Left forelimb (tissue), 1 donor: ENCODE measurements around the gene CD300E.
"Not testable (repeated sequence)": the region's sequence is repeated elsewhere in the genome, so short reads cannot be mapped to it uniquely, and the experiment has no call there.

Experiments
- DNase-seq: peaks from one replicate; pipeline ENCODE4 v3.0.0-alpha.2; 2018; ENCODE audit warnings: low spot score

The CD300E gene

DNA sequence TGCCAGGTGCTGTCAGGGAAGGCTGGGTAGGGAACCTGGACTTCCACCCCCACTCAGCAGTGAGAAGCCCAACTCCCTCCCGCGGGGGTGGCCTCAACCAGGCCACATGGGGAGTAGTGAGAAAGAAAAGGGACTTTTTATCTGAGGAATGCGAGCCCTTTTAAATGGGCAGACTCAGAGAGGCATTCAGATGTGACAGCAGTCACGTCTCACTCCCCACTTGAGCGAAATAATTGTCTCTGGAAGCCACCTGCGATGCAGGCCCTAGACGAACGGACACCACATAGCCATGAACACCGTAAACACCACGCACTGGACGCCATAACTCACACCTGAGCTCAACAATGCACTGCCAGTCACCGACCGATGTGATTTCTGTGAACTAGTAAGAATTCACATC lies 11.9 kb upstream of the CD300E start:
- no peak for DNase-seq

- DNase-seq: no peak
These were observed 9.8 kb upstream of the CD300E start for GRCh38 chr17:74633326-74633725.

DNA sequence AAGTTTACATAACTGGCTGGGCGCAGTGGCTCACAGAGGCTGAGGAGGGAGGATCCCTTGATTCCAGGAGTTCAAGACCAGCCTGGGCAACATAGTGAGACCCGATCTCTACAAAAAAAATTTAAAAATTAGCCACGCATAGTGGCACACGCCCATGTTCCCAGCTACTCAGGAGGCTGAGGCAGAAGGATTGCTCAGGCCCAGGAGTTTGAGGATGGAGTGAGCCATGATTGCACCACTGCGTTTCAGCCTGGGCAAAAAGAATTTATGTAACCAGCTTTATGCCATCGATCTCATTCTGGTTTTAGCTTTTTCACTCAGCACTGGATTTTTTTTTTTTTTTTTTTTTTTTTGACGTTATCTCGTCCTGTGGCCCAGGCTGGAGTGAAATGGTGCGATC lies 9.1 kb upstream of the CD300E start:
- no peak for DNase-seq

- no peak for DNase-seq
These were observed 8.2 kb upstream of the CD300E start for GRCh38 chr17:74631468-74632450.

DNA sequence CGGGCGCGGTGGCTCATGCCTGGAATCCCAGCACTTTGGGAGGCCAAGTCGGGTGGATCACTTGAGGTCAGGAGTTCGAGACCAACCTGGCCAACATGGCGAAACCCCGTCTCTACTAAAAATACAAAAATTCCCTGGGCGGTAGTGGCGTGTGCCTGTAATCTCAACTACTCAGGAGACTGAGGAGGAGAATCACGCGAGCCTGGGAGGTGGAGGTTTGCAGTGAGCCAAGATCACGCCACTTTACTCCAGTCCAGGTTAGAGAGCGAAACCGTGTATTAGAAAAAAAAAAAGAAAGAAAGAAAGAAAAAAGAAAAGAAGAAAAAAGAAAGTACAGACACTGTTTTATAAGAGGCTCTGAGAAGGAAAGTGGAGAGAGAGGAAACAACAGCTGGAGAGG lies 6.7 kb upstream of the CD300E start:
- DNase-seq: not testable (repeated sequence)

DNA sequence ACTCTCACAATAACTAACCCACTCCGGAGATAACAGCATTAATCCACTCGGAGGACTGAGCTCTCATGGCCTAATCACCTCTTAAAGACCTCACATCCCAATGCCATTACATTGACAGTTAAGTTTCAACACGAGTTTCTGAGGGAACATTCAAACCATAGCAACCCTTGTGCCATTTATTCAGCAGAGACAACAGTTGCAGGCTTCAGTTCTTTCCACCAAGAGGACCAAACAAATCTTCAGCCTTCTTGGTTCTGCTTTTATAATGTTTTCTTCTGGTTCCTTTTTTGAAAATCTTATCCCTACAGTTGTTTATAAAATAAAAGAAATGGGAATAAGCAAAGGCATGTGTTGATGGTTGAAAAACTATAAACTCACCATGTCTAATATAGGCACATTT lies 2.1 kb upstream of the CD300E start:
- no peak for DNase-seq

DNA sequence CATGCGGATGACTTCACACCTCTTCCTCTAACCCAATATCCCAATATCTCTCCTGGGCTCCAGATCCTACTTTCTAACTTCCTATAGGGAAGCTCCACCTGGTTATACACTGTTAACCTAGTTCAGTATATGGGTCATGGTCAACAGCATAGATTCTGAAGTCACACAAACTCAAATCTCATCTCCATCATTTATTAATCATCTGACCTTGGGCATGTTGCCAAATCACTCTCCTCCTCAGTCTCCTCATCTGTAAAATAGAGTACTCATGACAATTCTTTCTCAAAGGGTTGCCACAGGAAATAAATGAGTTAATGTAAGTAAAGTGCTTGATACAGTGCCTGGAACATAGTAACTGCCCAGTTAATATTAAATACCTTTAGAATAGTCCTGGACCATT lies 593 bp upstream of the CD300E start:
- DNase-seq: no peak

- DNase-seq: no peak
These were observed 4.4 kb downstream of the CD300E start for GRCh38 chr17:74619077-74619673.

DNA sequence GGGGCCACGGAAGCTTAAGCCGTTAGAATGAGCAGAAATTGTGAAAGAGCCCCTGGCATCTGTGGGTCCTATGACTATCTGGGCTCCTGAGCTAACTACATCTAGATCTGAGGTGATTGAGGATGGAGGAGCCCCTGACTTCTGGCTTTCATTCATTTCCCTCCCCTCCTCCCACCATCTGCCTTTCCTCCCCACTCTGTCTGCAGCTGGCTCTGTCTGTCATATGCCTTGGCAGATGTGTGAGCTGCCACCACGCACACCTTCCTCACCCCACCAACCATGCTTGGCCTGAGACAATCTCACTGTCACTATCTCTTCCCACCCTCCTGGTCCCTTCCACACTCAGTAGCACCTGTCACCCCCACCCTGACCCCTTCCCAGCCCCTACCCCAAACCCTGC lies 5.1 kb downstream of the CD300E start:
- DNase-seq: no peak

- no peak for DNase-seq
These were observed 6.8 kb downstream of the CD300E start for GRCh38 chr17:74616696-74617095.

- DNase-seq: no peak
These were observed 11.5 kb downstream of the CD300E start for GRCh38 chr17:74612046-74612445.

DNA sequence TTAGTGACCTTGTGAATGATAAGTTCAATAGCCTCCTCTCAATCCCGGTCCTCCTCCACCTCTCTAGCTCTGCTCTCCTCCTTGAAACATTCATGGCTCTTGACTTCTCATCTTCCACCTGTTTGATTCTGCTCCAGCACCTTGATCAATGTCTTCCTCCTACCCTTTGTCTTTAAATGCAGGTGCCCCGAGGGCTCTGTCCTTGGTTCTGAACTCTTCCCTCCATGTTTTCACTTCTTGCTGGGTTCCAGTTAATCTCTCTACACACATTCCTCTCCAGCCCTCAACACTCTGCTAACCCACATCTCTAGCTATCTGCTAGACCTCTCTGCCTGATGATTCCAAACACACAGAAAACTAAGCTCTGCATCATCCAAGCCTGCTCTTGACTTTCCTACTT lies 13.4 kb downstream of the CD300E start:
- no peak for DNase-seq

DNA sequence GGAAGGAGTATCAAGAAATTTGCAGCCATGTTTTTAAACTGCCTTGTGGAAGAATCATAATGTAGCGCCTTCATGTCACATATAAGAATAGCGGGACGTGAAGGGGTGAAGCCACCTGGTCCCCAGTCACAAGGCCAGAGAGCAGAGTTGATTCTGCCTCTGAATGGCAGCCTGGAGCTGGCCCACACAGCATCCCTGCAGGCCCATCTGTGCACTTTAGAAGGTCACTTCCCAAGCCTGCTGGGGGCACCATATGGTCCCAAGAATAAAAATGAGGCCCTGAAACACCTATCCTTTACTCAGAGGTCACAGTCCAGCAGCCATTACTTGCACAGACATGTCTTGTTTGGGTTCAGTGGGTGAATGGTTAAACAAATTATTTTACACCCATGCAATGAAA lies 15.0 kb downstream of the CD300E start:
- DNase-seq: no peak

GRCh38 chr17:74607221-74607620 lies 16.3 kb downstream of the CD300E start:
- no peak for DNase-seq

DNA sequence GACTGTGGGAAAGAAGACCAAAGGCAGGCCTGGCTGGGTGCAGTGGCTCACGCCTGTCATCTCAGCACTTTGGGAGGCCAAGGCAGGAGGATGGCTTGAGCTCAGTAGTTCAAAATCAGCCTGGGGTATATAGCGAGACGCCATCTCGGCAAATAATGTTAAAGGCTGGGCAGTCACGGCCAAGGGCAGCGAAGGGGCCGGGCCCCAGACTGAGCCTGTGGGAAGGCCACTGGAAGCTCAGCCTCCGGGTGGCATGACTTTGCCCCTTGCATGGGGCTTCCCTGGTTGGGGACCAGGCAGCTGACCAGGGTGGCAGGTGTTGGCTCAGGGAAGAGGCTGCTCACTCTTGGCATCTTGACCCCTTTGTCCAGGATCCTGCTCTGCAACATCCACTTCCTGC lies 17.5 kb downstream of the CD300E start:
- no peak for DNase-seq

GRCh38 chr17:74605361-74605760 lies 18.2 kb downstream of the CD300E start:
- DNase-seq: no peak

DNA sequence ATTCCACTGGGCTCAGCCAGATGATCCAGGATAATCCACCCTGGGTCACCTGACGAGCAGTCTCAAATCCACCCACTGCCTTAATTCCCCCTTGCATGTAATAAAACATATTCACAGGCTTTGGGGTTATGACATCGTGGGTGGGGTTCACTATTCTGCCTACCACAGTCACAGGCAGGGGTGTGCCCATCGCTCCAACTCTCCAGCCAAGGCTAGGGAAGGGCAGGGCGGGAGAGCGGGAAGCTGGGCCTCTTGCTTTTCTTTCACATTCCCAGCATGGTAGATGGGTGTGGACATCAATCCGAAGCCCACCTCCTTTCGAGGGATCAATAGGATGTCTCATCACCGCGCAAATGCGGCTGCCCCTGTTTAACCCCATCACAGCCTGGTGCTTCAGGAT lies 18.8 kb downstream of the CD300E start:
- no peak for DNase-seq

DNA sequence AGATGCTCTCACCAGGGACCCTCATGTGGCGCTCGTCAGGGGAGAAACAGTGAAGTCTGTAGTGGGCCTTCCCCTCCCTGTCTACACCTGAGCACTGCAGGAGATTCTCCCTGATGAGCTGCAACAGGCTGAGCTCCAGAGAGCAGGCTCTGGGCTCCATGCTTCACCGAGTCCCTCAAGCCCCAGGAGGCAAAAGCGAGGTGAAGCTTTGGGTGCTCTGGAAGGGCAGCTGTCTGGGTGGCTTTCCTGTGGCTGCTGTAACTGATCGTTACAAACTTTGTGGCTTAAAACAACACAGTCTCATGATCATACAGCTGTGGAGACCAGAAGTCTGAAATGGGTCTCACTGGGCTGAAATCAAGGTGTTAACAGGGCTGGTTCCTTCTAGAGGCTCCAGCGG lies 19.3 kb downstream of the CD300E start:
- no peak for DNase-seq

GRCh38 chr17:74603746-74604145 lies 19.8 kb downstream of the CD300E start:
- no peak for DNase-seq

DNA sequence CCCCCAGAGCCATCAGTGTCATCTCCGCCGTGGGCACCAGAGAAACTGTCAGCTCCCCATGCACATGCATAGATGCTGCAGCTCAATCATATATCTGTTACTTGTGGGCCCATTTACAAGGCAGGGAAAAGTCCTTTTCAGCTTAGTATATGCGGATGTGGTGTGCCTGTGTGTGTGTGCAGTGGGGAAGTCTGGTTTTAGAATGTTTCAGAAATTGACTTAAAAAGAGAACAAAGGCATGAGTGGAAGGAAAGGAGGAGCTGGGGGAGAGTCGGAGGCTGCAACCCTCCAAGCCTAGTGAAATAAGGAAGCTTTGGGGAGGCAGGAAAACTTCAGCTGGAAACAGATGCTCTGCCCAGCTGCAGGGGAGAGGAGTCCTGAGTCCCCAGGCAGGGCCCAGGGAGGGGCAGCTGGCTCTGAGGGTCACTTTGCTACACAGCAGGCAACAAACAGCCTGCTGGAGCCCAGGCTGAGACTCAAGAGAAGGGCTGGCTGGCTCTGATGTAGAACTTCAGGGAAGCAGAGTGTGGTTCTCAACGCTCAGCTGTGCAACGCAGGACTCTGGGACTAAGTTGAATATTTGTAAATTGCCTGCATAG lies 20.4 kb downstream of the CD300E start:
- DNase-seq: no peak

GRCh38 chr17:74601944-74602572 lies 21.5 kb downstream of the CD300E start:
- no peak for DNase-seq

DNA sequence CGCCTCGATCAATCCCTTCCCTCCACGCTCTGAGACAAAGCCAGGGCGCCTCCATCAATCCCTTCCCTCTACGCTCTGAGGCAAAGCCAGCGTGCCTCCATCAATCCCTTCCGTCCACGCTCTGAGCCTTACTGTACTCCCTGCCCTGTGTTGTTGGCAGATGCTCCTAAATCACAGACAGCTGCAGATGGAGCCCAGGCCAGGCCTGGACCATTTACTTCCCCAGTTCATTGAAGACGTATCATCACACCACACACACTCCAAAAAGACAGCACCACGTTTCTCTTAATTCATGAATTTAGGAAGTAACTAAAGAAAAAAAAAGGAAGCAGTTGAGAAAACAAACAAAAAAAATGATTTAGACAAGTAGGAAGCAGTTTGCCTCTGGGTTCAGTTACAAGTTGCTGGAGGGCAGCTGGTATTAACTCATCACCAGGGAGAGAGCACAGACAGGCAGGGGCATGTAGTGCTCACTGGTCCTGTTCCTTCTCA lies 24.0 kb downstream of the CD300E start:
- DNase-seq: no peak

DNA sequence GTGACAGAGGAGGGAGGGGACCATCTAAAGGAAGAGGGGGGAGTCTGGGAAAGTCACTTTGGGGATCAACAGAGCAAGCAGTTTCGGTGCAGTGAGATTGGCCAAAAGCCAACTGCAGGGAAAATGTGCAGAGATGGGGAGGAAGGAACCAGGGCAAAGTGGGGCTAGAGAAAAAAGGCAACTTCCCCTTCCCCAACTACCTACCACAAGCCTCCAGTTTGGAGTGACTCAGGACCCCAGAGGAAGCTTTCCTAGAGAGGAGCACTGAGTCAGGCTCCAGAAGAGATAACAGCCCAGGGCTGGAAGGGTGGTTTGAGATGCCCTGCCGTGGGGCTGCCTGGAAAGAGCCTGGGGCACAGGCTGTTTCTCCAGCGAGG lies 24.5 kb downstream of the CD300E start:
- no peak for DNase-seq
